VCaP (cell line): ENCODE results near the gene ZDHHC22.
A peak's percentile ranks its signal among the peaks of the same experiment; 100 is the strongest.

Experiments
- H3K27ac ChIP-seq: fragments of 450-650 bp; 2 replicates; pipeline ENCODE4 v1.5.1; 2017
- CTCF ChIP-seq: fragments of 450-650 bp; conservative IDR thresholded peaks from 2 replicates; pipeline ENCODE4 v1.5.1; 2017; ENCODE audit warnings: mild to moderate bottlenecking, moderate library complexity

The ZDHHC22 gene

GRCh38 chr14:77141214-77142004, at the start of gene ZDHHC22:
Gene ZDHHC22, minus strand, starts transcription at chr14:77141791. Its CDS starts 2,053 bp downstream, at chr14:77139738.
- no peak within 1 kb of the TSS for H3K27ac ChIP-seq
- TF ChIP-seq CTCF = peak; percentile 70

- TF ChIP-seq CTCF = 0 out of 2 replicates have a peak, but pooled peaks have one; percentile 12
- no peak overlapping the region for H3K27ac ChIP-seq
These were observed 49.4 kb upstream of the ZDHHC22 start for GRCh38 chr14:77190977-77191376.

GRCh38 chr14:77189479-77189878, 47.9 kb upstream of the ZDHHC22 start:
- no peak overlapping the region for H3K27ac ChIP-seq
- TF ChIP-seq CTCF = no peak

- TF ChIP-seq CTCF = no peak
These were observed 46.0 kb upstream of the ZDHHC22 start for GRCh38 chr14:77187649-77188012.

GRCh38 chr14:77186911-77187648, 45.5 kb upstream of the ZDHHC22 start:
- no peak for TF ChIP-seq CTCF
- no peak overlapping the region for H3K27ac ChIP-seq

More at GRCh38 chr14:77187649-77188012, 46.0 kb upstream of the ZDHHC22 start:
- H3K27ac ChIP-seq = no peak overlapping the region

GRCh38 chr14:77185093-77185465, 43.5 kb upstream of the ZDHHC22 start:
- TF ChIP-seq CTCF = no peak
- peak overlapping the region; percentile 38; the same call in 1 of the 2 replicates for H3K27ac ChIP-seq

GRCh38 chr14:77184396-77185092, 43.0 kb upstream of the ZDHHC22 start:
- TF ChIP-seq CTCF = no peak
- H3K27ac ChIP-seq = peak overlapping the region; percentile 38; the same call in 1 of the 2 replicates
